GM19043 (cell line): ENCODE data around the gene CSNK1E.
"Not testable (repeated sequence)": the region's sequence is repeated elsewhere in the genome, so short reads cannot be mapped to it uniquely, and the experiment has no call there.

Experiments used
- ATAC-seq: cut with Tn5 transposase; IDR thresholded peaks from one replicate; pipeline ENCODE4 v1.9.1; 2021; ENCODE audit warnings: low read depth; ENCODE audit not compliant: unreplicated experiment

The CSNK1E gene

GRCh38 chr22:38317122-38317994 lies at the start of gene CSNK1E:
CSNK1E (minus strand) TSS chr22:38317433; CDS start chr22:38314157, 3,276 bp downstream.
- ATAC-seq, result no peak

GRCh38 chr22:38365829-38366228 lies 48.6 kb upstream of the CSNK1E start:
- ATAC-seq, result not testable (repeated sequence)

GRCh38 chr22:38365174-38365573 lies 47.9 kb upstream of the CSNK1E start:
- ATAC-seq, result not testable (repeated sequence)

GRCh38 chr22:38360560-38360959 lies 43.3 kb upstream of the CSNK1E start:
- ATAC-seq, result not testable (repeated sequence)

- ATAC-seq, result not testable (repeated sequence)
These were observed 42.6 kb upstream of the CSNK1E start for GRCh38 chr22:38359817-38360216.

- not testable (repeated sequence) for ATAC-seq
These were observed 40.7 kb upstream of the CSNK1E start for GRCh38 chr22:38357971-38358370.

GRCh38 chr22:38355275-38355674 lies 38.0 kb upstream of the CSNK1E start:
- no peak for ATAC-seq

- ATAC-seq, result no peak
These were observed 36.5 kb upstream of the CSNK1E start for GRCh38 chr22:38353701-38354100.

GRCh38 chr22:38353142-38353629 lies 36.0 kb upstream of the CSNK1E start:
- no peak for ATAC-seq

GRCh38 chr22:38352436-38352835 lies 35.2 kb upstream of the CSNK1E start:
- ATAC-seq, result no peak

GRCh38 chr22:38350444-38351359 lies 33.5 kb upstream of the CSNK1E start:
- ATAC-seq, result no peak

GRCh38 chr22:38348751-38349496 lies 31.7 kb upstream of the CSNK1E start:
- ATAC-seq, result no peak

GRCh38 chr22:38347944-38348750 lies 30.9 kb upstream of the CSNK1E start:
- ATAC-seq, result no peak

GRCh38 chr22:38347181-38347943 lies 30.1 kb upstream of the CSNK1E start:
- no peak for ATAC-seq

GRCh38 chr22:38346506-38346905 lies 29.3 kb upstream of the CSNK1E start:
- no peak for ATAC-seq

- no peak for ATAC-seq
These were observed 28.5 kb upstream of the CSNK1E start for GRCh38 chr22:38345782-38346181.

- not testable (repeated sequence) for ATAC-seq
These were observed 22.7 kb upstream of the CSNK1E start for GRCh38 chr22:38339893-38340292.

- no peak for ATAC-seq
These were observed 21.6 kb upstream of the CSNK1E start for GRCh38 chr22:38338772-38339379.
